ENCODE measurements around the gene FANCD2OS.

DNA sequence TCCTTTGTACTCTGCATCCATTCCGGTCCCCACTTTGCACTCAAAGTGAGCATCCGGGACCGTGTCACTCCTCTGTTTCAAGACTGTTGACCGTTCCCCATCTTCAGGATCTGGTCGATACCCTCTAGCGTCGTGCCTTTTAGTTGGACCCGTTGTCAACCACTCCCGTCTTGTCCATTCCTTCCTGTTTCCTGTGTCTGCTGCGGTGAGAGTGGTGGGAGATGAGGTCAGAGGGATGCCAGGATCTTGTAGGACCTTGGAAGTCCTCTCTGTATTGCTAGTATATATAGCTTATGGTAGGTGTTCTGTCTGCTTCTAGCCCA, 8.0 kb upstream of the FANCD2OS start:
- TF ChIP-seq, protein P1, sequence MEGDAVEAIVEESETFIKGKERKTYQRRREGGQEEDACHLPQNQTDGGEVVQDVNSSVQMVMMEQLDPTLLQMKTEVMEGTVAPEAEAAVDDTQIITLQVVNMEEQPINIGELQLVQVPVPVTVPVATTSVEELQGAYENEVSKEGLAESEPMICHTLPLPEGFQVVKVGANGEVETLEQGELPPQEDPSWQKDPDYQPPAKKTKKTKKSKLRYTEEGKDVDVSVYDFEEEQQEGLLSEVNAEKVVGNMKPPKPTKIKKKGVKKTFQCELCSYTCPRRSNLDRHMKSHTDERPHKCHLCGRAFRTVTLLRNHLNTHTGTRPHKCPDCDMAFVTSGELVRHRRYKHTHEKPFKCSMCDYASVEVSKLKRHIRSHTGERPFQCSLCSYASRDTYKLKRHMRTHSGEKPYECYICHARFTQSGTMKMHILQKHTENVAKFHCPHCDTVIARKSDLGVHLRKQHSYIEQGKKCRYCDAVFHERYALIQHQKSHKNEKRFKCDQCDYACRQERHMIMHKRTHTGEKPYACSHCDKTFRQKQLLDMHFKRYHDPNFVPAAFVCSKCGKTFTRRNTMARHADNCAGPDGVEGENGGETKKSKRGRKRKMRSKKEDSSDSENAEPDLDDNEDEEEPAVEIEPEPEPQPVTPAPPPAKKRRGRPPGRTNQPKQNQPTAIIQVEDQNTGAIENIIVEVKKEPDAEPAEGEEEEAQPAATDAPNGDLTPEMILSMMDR (IDR thresholded peaks at IDR 0.05): no peak
- TF ChIP-seq POLR2A (IDR thresholded peaks at IDR 0.05): no peak

All from thyroid gland (tissue), 4 donors.